Kidney (tissue), 14 donors: Measurements from ENCODE around the gene DLG2. TPM values are rescaled to one million over a fixed set of nuclear protein-coding genes. Genes with fewer than 3 reads are reported as not detected.

Experiments used
- DNase-seq, 5 donors: peaks; one replicate each; pipeline ENCODE4 v3.0.0-alpha.2; 2013 to 2020
- FAIRE-seq: peaks from 2 replicates; lab custom pipeline; 2012; peaks lifted over from hg19 to GRCh38; lab: Jason Lieb, UNC
- H3K27ac ChIP-seq, 2 donors: one replicate each; pipeline ENCODE4 v1.7.0; 2013; ENCODE audit warnings: low read depth in 2 of 2, low read length in 2 of 2, inconsistent platforms in 1 of 2
- H3K27me3 ChIP-seq: one replicate; pipeline ENCODE4 v1.7.1; 2013; ENCODE audit warnings: low read length, inconsistent platforms; ENCODE audit not compliant: control insufficient read depth, insufficient read depth
- H3K36me3 ChIP-seq, 3 donors: one replicate each; pipeline versions ENCODE4 v1.7.0 to v1.7.1; 2013; ENCODE audit warnings: low read length in 3 of 3, control low read depth in 1 of 3, inconsistent platforms in 1 of 3; ENCODE audit not compliant: insufficient read depth in 3 of 3, control insufficient read depth in 2 of 3
- H3K4me1 ChIP-seq, 3 donors: one replicate each; pipeline versions ENCODE4 v1.7.0 to v1.7.1; 2013; ENCODE audit warnings: low read length in 3 of 3, inconsistent platforms in 1 of 3, low read depth in 1 of 3; ENCODE audit not compliant: control insufficient read depth in 2 of 3, insufficient read depth in 2 of 3
- H3K4me3 ChIP-seq, 3 donors: one replicate each; pipeline versions ENCODE4 v1.7.0 to v1.8.1; 2013; ENCODE audit warnings: low read length in 3 of 3, control low read depth in 1 of 3, inconsistent platforms in 1 of 3
- H3K9ac ChIP-seq, 3 donors: one replicate each; pipeline versions ENCODE4 v1.7.0 to v1.7.1; 2013; ENCODE audit warnings: low read length in 3 of 3, control low read depth in 1 of 3, inconsistent platforms in 1 of 3
- H3K9me3 ChIP-seq, 3 donors: one replicate each; pipeline versions ENCODE4 v1.7.0 to v1.7.1; 2013; ENCODE audit warnings: low read length in 3 of 3, control low read depth in 1 of 3, inconsistent platforms in 1 of 3; ENCODE audit not compliant: control insufficient read depth in 2 of 3, insufficient read depth in 1 of 3
- CTCF ChIP-seq: IDR thresholded peaks from 3 replicates; pipeline ENCODE4 v1.5.1; 2012; ENCODE audit warnings: mild to moderate bottlenecking, moderate library complexity, borderline replicate concordance; ENCODE audit not compliant: insufficient read depth; ENCODE audit errors: extremely low read depth
- intact Hi-C: fragments of 100-400 bp; cut with DNase I; formaldehyde crosslinking; loops from one replicate; pipeline ENCODE4 v1.11.1; 2022
- polyA plus RNA-seq: library from polyadenylated mRNA; stranded (reverse); fragments of 350-450 nt; fragmentation: Illumina TruSeq; extraction: RNeasy Lipid Tissue Mini Kit (QIAGEN cat#74804); gene quantifications from one replicate; pipeline ENCODE4 v1.2.3, GENCODE V29; 2014; ENCODE audit warnings: low read depth, low replicate concordance; ENCODE audit not compliant: insufficient read depth
- total RNA-seq: library from RNA; stranded (reverse); fragmentation: NEBNext Ultra II Directional; extraction: Animal tissue kit (Norgen Biotek cat#: 25700); gene quantifications from one replicate; pipeline ENCODE4 v1.2.1, GENCODE V29; 2021
- donor health status: control.
- donor health status: control.
- donor health status: control.
- donor health status: control.
- donor health status: control.
- donor health status: DM: yes; HTN: yes; CAD: no.
- donor health status: Normal renal cell carcinoma (clear cell type).

DLG2 gene
- total and polyA plus RNA-seq, 2 donors from 2014 or later: 2.9 to 7.2 TPM

- no peak for FAIRE-seq
Measured at GRCh38 chr11:85569525-85569924, 57.6 kb downstream of the DLG2 start.

DNA sequence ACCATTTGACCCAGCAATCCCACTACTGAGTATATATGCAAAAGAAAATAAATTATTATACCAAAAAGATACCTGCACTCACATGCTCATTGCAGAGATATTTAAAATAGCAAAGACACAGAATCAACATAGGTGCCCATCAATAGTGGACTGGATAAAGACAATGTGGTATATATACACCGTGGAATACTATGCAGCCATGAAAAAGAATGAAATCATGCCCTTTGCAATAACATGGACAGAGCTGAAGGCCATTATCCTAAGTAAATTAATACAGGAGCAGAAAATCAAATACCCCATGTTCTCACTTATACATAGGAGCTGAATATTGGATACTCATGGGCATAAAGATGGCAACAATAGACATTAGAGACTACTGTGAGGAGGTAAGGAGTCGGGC, 68.7 kb downstream of the DLG2 start:
- Histone ChIP-seq H3K9me3 (peaks cover 0 to 4% (median 0%) of the 10 kb centered on the region in 3 donors), H3K4me1 (no peaks in the 10 kb centered on the region), H3K27ac (no peak overlapping the region), H3K9ac (no peak overlapping the region), H3K4me3 (no peak overlapping the region), H3K27me3 (no peaks in the 10 kb centered on the region), H3K36me3 (no peaks in the 10 kb centered on the region)
- intact Hi-C loops: no loop called here
- FAIRE-seq: no peak
- no peak for DNase-seq
- no peak for TF ChIP-seq CTCF

More at GRCh38 chr11:85569525-85569924, 57.6 kb downstream of the DLG2 start:
- no peak for TF ChIP-seq CTCF
- intact Hi-C loops: no loop called here
- H3K4me3 ChIP-seq: no peak overlapping the region
- peaks cover 0 to 2% (median 0%) of the 10 kb centered on the region in 3 donors for H3K4me1 ChIP-seq
- DNase-seq: no peak
- no peak overlapping the region for H3K9ac ChIP-seq
- no peaks in the 10 kb centered on the region for H3K9me3 ChIP-seq
- no peaks in the 10 kb centered on the region for H3K27me3 ChIP-seq
- H3K36me3 ChIP-seq: no peaks in the 10 kb centered on the region
- no peak overlapping the region for H3K27ac ChIP-seq

DNA sequence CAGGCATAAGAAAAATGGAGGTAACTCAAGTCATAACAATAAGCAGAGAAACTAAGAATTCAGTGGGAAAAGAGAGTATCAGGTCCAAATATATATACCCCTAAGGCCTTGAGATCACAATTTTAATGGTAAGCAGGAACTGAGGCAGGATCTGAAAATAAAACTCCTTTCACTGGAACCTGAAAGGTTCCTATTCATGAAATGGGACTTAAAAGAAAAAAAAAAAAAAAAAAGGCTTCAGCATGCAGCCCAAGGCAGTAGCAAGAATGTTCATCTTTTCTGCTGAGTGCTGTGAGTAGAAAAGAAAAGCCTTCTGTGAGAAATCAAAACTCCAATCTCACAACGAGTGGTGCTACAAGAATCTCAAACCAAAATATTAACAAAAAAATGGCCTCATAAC, 75.3 kb downstream of the DLG2 start:
- Histone ChIP-seq H3K9me3 (no peaks in the 10 kb centered on the region), H3K4me1 (no peaks in the 10 kb centered on the region), H3K36me3 (no peaks in the 10 kb centered on the region), H3K27ac (no peak overlapping the region), H3K9ac (no peak overlapping the region), H3K4me3 (no peak overlapping the region), H3K27me3 (no peaks in the 10 kb centered on the region)
- FAIRE-seq (no peak), DNase-seq (no peak)
- intact Hi-C loops: no loop called here
- TF ChIP-seq CTCF: no peak

DNA sequence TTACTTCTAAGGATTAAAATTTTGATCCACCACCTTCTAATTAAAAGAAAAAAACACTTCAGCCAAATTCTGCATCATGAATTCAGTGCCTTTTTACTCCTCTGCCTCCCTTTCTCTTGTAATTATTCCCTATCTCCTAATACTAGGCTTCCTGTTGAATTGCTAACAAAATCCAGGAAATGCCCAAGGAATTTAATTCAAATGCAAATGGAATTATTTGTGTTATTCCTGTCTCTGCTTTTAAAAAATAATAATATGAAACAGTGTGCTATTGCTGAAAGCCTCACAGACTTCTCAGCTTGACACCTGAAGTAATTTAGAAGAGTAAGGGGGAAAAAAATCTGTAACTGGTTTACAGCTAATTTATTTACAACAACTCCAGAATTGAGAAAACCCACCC, 85.5 kb downstream of the DLG2 start:
- DNase-seq: no peak
- H3K9me3 ChIP-seq: no peaks in the 10 kb centered on the region
- no peak overlapping the region for H3K4me3 ChIP-seq
- H3K27me3 ChIP-seq: no peaks in the 10 kb centered on the region
- no peaks in the 10 kb centered on the region for H3K4me1 ChIP-seq
- FAIRE-seq: no peak
- TF ChIP-seq CTCF: no peak
- no peak overlapping the region for H3K9ac ChIP-seq
- no peaks in the 10 kb centered on the region for H3K36me3 ChIP-seq
- no peak overlapping the region for H3K27ac ChIP-seq
- intact Hi-C loops: no loop called here
